Inflammatory macrophage treated with lipopolysaccharide for 1 hour (primary cell): ENCODE results near the gene PDE4A.
A peak's percentile ranks its signal among the peaks of the same experiment; 100 is the strongest.

Experiments
- DNase-seq, 2 donors: peaks; one replicate each; pipeline ENCODE4 v3.0.0-alpha.2; 2020 to 2022

PDE4A gene

GRCh38 chr19:10468133-10468532 is 47.8 kb downstream of the PDE4A start:
- no peak for DNase-seq

DNA sequence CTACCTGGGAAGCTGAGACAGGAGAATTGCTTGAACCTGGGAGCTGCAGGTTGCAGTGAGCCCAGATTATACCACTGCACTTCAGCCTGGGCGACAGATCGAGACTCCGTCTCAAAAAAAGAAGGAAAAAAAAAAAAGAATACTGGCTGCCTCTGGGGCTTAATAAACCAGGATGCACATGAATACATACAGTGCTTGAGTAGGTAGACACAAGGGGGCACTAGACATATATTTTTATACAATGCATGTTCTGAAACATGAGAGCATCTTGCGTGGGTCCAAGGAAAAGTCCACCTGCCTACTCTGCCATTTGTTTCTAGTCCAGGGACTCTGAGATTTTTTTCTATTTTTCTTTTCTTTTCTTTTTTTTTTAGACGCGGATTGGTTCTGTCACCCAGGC is 51.6 kb downstream of the PDE4A start:
- DNase-seq: peak; percentile 30 to 35

DNA sequence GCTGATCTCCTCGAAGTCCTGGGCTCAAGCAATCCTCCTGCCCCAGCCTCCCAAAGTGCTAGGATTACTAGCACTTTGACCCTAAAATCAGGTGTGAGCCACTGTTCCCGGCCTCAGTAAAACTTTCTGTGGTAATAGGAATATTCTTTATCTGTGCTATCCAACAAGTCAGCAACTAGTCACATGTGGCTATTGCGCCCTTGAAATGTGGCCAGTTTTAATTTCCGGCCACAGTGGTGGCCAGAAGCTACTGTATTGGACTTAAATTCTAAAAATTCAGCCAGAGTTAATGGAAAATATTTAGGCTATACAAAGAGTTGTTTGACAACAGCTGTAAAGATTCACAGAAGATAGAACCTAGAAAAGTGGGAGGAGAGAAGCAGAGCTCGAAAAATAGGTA is 52.9 kb downstream of the PDE4A start:
- DNase-seq: no peak

DNA sequence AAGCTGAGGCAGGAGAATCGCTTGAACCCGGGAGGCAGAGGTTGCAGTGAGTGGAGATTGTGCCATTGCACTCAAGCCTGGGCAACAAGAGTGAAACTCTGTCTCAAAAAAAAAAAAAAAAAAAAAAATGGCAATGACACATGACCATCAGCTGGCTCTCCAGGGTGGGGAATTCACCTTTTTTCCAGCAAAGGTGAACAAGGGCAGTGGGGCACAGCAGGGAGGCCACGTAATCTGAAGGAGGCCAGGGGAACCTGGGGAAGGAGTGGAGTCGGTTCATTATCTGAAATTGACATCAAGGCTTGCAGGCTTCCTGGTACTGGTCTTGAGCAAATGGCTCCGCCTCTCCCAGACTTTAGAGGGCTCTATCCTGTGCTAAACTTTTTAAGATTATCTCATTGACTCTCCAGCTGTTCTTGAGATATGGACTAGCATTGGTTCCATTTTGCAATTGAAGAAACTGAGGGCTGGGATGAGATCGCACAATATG is 54.7 kb downstream of the PDE4A start:
- DNase-seq: no peak

DNA sequence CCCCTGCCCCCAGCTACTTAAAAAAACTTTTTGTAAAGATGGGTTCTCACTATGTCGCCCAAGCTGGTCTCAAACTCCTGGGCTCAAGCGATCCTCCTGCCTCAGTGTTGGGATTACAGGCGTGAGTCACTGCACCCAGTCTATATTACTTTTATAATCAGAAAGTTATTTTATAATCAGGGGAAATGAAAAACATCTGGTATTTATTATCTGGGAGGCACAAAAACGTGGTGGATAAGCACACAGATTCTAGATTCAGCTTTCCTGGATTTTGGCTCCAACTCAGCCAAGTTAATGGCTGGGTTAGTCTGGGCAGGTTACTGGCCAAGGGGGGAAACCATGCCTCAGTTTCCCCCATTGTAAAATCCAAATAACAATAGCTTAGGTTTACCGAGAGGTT is 58.1 kb downstream of the PDE4A start:
- DNase-seq: no peak

DNA sequence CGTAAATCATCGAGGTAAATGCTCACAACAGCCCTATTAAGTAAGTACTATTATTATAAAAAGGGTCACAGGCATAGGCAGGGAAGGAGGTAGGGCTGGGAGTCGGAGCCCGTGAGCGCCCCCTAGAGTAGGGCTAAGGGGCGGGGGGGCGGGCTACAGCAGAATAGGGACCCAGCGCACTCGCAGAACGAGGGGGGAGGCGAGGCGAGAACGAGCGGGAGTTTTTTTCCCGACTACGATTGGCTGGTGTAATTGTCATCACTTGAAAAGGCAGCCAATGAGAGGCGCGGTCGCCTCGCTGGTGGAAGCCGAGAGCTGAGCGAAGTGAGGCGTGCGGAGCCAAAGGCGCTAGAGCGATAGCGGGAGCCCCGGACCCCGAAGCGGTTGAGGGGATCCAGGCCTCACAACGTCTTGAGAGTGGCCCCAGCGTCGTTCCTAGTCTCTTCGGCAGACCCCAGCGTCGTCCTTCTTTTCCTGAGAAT is 58.6 kb downstream of the PDE4A start:
- DNase-seq: peak; percentile 82 to 87

DNA sequence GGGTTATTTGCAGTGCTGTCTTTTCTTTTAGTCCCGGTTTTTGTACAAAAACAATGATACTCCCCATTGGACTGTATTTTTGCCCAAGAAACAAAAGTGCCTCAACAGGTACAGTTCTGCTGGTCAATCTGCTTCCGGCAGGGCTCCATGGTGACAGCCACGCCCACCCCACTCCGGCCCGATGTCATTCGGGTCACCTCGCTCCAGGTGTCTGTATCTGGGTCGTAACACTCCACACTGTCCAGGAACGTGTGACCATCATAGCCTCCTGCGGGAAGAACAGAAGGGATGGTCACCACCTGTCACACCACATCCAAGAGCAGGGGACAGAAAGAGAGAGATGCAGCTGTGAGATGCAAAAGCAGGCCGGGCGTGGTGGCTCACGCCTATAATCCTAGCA is 66.2 kb downstream of the PDE4A start:
- no peak for DNase-seq

DNA sequence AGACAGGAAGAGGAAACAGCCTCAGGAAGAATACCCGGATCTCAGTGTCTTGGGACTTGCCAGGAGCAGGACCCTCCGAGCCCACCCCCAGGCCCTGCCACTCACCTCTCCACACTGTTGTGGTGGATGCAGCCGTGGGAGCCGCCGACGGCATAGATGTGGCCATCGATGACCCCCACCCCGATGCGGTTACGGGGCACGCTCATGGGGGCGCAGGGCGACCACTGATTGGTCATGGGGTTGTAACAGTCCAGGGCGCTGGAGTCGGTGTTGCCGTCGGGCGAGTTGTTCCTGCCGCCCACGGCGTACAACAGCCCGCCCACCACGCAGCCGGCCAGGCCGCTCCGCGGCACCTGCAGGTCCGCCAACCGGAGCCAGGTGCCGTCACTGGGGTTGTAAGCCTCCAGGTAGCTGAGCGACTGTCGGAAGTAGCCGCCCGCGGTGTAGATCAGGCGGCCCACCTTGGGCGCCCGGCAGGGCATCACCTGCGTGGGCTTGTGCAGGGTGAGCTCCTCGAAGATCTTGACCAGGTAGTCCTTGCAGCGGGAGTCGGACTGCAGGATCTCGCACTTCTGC is 71.2 kb downstream of the PDE4A start:
- DNase-seq: no peak

DNA sequence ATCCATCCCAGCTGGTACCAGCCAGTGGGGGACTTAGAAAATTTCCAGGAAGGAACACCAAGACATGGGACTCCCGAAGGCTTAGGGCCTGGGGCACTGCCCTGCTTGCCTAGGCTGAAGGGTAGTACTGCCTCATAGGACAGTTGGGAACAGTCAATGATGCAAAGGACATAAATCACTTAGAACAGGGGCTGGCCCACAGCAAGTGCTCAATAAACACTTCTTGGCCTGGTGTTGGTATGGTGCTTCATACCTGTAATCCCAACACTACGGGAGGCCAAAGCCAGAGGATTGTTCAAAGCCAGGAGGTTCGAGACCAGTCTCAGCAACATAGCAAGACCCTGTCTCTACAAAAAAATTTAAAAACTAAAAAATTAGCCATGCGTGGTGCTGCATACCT is 77.0 kb downstream of the PDE4A start:
- no peak for DNase-seq

DNA sequence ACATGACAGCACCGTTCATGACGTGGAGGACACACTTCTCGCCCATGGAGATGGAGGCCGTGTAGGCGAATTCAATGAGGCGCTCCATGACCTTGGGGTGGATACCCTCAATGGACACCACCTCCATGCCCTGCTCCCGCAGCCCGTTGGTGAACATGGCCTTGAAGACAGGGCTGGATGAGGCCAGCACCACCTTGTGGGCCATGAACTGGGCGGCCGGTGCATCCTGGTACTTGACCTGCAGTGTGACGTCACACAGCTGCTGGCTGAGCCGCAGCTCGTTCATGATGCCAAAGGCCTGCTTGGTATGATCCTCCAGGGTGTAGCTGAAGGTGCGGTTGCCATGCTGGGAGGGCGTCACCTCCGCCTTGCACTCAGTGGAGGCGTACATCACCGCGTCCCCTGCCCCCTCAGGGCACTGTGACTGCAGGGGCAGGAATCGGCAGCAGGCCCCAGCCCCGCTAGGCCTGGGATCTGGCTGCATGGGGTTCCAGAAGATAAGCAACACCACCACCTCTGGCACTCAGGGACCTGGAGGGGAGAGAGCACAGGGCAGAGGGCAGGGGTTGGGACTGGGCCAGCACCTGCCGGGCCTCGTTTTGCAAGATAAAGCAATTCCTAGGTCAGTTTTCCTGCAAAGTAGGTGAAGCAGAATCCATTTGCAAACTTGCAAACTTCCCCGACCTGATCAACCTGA is 79.4 kb downstream of the PDE4A start:
- DNase-seq: no peak

GRCh38 chr19:10500247-10500592 is 79.9 kb downstream of the PDE4A start:
- DNase-seq: no peak

DNA sequence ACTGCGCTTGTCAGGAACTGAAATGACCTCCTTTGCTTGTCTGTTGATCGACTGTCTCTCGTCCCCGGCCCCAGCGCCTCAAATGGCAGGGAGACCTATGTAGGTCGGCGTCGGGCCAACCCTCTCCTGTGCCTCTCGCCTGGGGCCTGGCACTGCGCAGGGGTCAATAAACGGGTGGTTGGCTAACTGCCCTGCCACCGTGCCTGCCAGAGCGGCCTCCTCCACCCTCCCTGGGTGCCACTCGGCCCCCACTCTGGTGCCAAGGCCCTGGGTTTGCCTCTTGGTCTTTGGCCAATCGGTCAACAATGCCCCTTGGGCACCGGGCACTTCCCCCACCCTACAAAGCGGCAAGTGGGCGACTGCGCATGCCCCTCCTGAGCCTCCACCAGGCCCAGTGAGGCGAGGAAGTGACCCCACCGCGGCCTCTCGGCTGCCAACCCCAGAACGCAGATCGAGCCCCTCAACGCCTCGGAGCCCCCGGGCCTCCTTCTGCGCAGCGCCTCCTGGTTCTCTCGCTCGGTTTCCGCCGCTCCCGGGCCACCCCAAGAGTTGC is 81.7 kb downstream of the PDE4A start:
- peak; percentile 64 for DNase-seq

DNA sequence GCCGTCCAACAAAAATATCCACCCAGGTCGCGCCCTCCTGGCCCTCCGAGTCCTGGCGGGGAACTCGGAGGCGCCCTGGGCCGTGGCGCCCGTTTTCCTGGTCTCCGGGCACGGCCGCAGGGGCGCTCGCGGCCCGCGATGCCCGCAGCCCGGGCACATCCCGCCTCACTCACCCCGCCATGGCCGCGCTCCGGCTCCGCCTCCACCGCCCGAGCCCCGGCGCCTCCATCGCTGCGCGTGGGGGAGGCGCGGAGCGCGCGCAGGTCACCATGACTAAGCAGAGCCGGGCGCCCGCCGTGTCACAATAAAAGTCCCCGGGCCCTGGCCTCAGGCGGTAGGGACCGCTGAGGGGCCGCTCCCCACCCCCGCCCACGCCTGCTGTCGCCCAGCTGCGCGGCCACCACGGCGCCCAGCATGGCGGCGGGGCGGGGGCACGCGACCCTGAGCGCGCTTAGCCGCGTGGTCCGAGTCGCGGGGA is 82.2 kb downstream of the PDE4A start:
- DNase-seq: peak; percentile 88 to 90

GRCh38 chr19:10503002-10503789 is 82.9 kb downstream of the PDE4A start, which contains the start of gene KEAP1:
KEAP1 (minus strand) TSS chr19:10503356; CDS start chr19:10500033, 3,323 bp downstream.
- peak in 1 of 2 donors; percentile 14 for DNase-seq

- DNase-seq: peak; percentile 63 to 93
Observed at GRCh38 chr19:10505583-10506229, 85.4 kb downstream of the PDE4A start.

GRCh38 chr19:10508036-10508435 is 87.7 kb downstream of the PDE4A start:
- DNase-seq: no peak

DNA sequence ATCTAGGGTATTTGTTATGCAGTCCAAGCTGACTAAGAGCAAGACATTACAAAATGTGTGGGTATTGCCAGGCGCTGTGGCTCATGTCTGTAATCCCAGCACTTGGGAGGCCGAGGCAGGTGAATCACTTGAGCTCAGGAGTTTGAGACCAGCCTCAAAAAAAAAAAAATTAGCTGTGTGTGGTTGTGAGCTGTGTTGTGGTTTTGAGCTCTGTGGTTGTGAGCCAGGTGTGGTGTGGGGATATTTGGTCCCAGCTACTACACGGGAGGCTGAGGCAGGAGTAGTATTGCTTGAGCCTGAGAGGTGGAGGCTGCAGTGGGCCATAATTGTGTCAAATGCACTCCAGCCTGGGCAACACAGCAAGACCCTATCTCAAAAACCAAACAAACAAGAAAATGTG is 88.4 kb downstream of the PDE4A start:
- no peak for DNase-seq

DNA sequence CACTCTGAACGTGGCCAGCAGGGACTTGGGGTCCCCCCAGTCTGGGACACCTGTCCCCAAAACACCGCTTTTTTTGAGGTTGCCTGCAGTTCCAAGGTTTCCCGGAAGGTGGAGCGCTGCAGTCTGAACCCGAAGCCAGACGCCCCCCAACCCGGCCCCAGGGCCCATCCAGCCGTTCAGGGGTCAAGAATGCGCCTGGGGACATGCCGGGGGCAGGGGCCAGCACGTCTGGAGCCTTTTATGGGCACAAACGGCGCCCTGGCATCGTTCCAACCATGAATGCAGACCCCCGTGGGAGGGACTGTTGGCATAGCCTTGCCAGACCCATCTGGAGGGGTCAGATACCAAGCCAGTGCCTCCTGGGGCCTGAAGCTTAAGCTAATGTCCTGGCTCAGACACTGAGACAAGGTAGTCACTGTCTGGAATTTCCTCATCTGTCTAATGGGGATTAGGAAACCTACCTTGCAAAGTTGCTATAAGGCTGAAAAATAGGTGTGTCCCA is 90.0 kb downstream of the PDE4A start:
- DNase-seq: peak in 1 of 2 donors; percentile 41

DNA sequence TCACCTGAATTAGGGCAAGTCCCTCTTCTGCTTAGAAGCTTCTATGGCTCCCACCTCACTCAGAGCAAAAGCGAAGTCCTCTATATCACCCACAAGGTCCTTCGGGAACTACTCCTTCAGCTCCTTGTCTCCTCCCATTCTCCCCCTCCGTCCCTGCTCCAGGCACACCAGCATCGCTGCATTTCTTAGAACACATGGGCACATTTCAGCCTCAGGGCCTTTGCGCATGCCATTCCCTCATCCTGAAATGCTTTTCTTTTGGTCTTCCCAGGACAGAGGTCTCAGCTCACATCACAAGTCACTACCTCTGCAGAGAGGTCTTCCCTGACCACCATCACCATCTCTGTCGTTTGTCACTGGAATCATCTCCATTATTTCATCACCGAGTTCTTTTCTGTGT is 92.9 kb downstream of the PDE4A start:
- no peak for DNase-seq

GRCh38 chr19:10514211-10515145 is 94.1 kb downstream of the PDE4A start:
- no peak for DNase-seq

GRCh38 chr19:10516064-10516385 is 95.7 kb downstream of the PDE4A start:
- DNase-seq: no peak
